Measurements from ENCODE around the gene ABCC11. TPM values are rescaled to one million over a fixed set of nuclear protein-coding genes. Genes with fewer than 3 reads are reported as not detected.
"Not testable (repeated sequence)": the region's sequence is repeated elsewhere in the genome, so short reads cannot be mapped to it uniquely, and the experiment has no call there.

Gene ABCC11
- total and polyA plus RNA-seq, 2 experiments from 2014 or later = 0.10 TPM; not detected in 1

- TF ChIP-seq ZNF462 (CRISPR knock-in tag; IDR thresholded peaks at IDR 0.05) (no peak), REST (IDR thresholded peaks at IDR 0.05; ENCODE audit: unreplicated experiment) (no peak), JUNB (IDR thresholded peaks at IDR 0.05; ENCODE audit: unreplicated experiment) (no peak), ZNF114 (CRISPR knock-in tag; IDR thresholded peaks at IDR 0.05) (no peak), EZH2phosphoT487 (IDR thresholded peaks at IDR 0.05; ENCODE audit: unreplicated experiment) (no peak), STAT1 (IDR thresholded peaks at IDR 0.05; ENCODE audit: unreplicated experiment) (no peak)
Measured at GRCh38 chr16:48182979-48183537, 64.3 kb downstream of the ABCC11 start (continued).

- not testable (repeated sequence) for H3K4me3 ChIP-seq; H3K4me3 Mint-ChIP-seq; ATAC-seq; H3K79me2 ChIP-seq (replicated peaks; ENCODE audit: insufficient read depth); H3K4me1 ChIP-seq (ENCODE audit: insufficient read depth); H3K4me2 ChIP-seq; H3F3A ChIP-seq (replicated peaks; ENCODE audit: low read depth); H3K4me1 Mint-ChIP-seq; H4K20me1 ChIP-seq (replicated peaks; ENCODE audit: insufficient read depth); H3K9me3 Mint-ChIP-seq; H3K9me2 ChIP-seq (ENCODE audit: insufficient read depth); DNase-seq (ENCODE audit: low spot score); H2AFZ ChIP-seq; H3K36me3 ChIP-seq (ENCODE audit: insufficient read depth); H3K27me3 Mint-ChIP-seq (ENCODE audit: insufficient read depth, low read depth, poor library complexity); H3K27ac Mint-ChIP-seq; H3K36me3 Mint-ChIP-seq (ENCODE audit: low read depth); H3K27me3 ChIP-seq (ENCODE audit: insufficient read depth); H3K27ac ChIP-seq (ENCODE audit: low read depth)
Measured at GRCh38 chr16:48181746-48182520, 65.4 kb downstream of the ABCC11 start.
